HCT116 (cell line): ENCODE results near the gene FGD5. TPM values are rescaled to one million over a fixed set of nuclear protein-coding genes. Genes with fewer than 3 reads are reported as not detected.

Experiments
- ATAC-seq: fragments of 200-7000 bp; cut with Tn5 transposase; 2 replicates; pipeline ENCODE4 v1.9.1; 2020; ENCODE audit warnings: mild to moderate bottlenecking, moderate library complexity
- BruUV-seq: library from RNA; stranded (reverse); fragments of 400-500 nt; replicated peaks from 2 replicates; lab custom pipeline; 2021; lab: Mats Ljungman, UMichigan
- CTCF ChIA-PET: fragments of 300-600 bp; sonication (Branson Sonifier 250); formaldehyde crosslinking; loops from one replicate; lab custom pipeline; 2021; ENCODE audit warnings: antibody characterized with exemption; lab: Charles Lee
- POLR2A ChIA-PET: fragments of 300-600, 350-600 bp; sonication (Branson Sonifier 250); formaldehyde crosslinking; loops from one replicate; lab custom pipeline; 2021; ENCODE audit warnings: antibody characterized with exemption; lab: Charles Lee
- RAD21 ChIA-PET, 2 experiments: fragments of 300-600 bp; sonication (Branson Sonifier 250); formaldehyde crosslinking; loops; one replicate each; lab custom pipeline; 2023; ENCODE audit warnings: low total read pairs in 2 of 2; ENCODE audit not compliant: uncharacterized antibody in 2 of 2, unreplicated experiment in 2 of 2, low non-redundant PET in 1 of 2; lab: Charles Lee
- DNase-seq: peaks from one replicate; pipeline ENCODE4 v3.0.0-alpha.2; 2010; ENCODE audit warnings: low read depth, low spot score
- H2AFZ ChIP-seq: fragments of 200-600 bp; shearing (Covaris generic), sonication (generic); 2 replicates; pipeline ENCODE4 v1.6.1; 2017; ENCODE audit warnings: low read depth, mixed run types, mixed read lengths, antibody characterized with exemption, low read length; ENCODE audit not compliant: poor library complexity, severe bottlenecking
- H3K27ac ChIP-seq: 2 replicates; pipeline ENCODE4 v1.5.1; 2012; ENCODE audit warnings: low read depth, low read length
- H3K27me3 ChIP-seq: fragments of 200-600 bp; sonication (generic); 2 replicates; pipeline ENCODE4 v1.6.1; 2016; ENCODE audit warnings: mixed run types, low read length, mixed read lengths; ENCODE audit not compliant: insufficient read depth
- H3K36me3 ChIP-seq, 2 experiments: fragments of 200-500 bp in 1 of 2; fragments of 200-600 bp in 1 of 2; sonication (Bioruptor generic) in 1 of 2; sonication (generic) in 1 of 2; 2 replicates each; pipeline versions ENCODE4 v1.5.1 to v1.6.1; 2014 to 2016; ENCODE audit warnings: low read length in 2 of 2, inconsistent platforms in 1 of 2, mixed read lengths in 1 of 2, mixed run types in 1 of 2; ENCODE audit not compliant: insufficient read depth in 2 of 2, control insufficient read depth in 1 of 2
- H3K4me1 ChIP-seq, 2 experiments: fragments of 200-600 bp in 1 of 2; sonication (generic) in 1 of 2; 2 replicates each; pipeline versions ENCODE4 v1.5.1 to v1.6.1; 2012 to 2017; ENCODE audit warnings: low read length in 2 of 2, inconsistent platforms in 1 of 2, mild to moderate bottlenecking in 1 of 2, mixed read lengths in 1 of 2, mixed run types in 1 of 2, moderate library complexity in 1 of 2; ENCODE audit not compliant: insufficient read depth in 2 of 2, control insufficient read depth in 1 of 2
- H3K4me2 ChIP-seq: fragments of 200-600 bp; sonication (generic); 2 replicates; pipeline ENCODE4 v1.6.1; 2017; ENCODE audit warnings: mixed run types, low read length, mixed read lengths
- H3K4me3 ChIP-seq, 2 experiments: fragments of 200-600 bp in 1 of 2; sonication (generic) in 1 of 2; replicated peaks in 1 of 2; 2 replicates each; pipeline ENCODE4 v1.5.1; 2011 to 2016; ENCODE audit warnings: low read length in 2 of 2, control low read depth in 1 of 2, low read depth in 1 of 2, mild to moderate bottlenecking in 1 of 2, mixed read lengths in 1 of 2, mixed run types in 1 of 2
- H3K79me2 ChIP-seq: fragments of 200-600 bp; sonication (generic); 2 replicates; pipeline ENCODE4 v1.6.1; 2017; ENCODE audit warnings: mild to moderate bottlenecking, mixed run types, low read length, moderate library complexity, mixed read lengths; ENCODE audit not compliant: insufficient read depth
- H3K9ac ChIP-seq: fragments of 200-600 bp; sonication (generic); 2 replicates; pipeline ENCODE4 v1.6.1; 2016; ENCODE audit warnings: low read length, mixed read lengths
- H3K9me2 ChIP-seq: fragments of 200-600 bp; sonication (generic), shearing (Covaris generic); 2 replicates; pipeline ENCODE4 v1.6.1; 2017; ENCODE audit warnings: mixed run types, mild to moderate bottlenecking, moderate library complexity; ENCODE audit not compliant: insufficient read depth
- H3K9me3 ChIP-seq, 2 experiments: fragments of 200-500 bp in 1 of 2; fragments of 200-600 bp in 1 of 2; sonication (Bioruptor generic) in 1 of 2; sonication (generic) in 1 of 2; 2 replicates each; pipeline ENCODE4 v1.6.1; 2014 to 2017; ENCODE audit warnings: low read length in 2 of 2, mixed read lengths in 2 of 2, inconsistent platforms in 1 of 2, low read depth in 1 of 2, mild to moderate bottlenecking in 1 of 2, mixed run types in 1 of 2, moderate library complexity in 1 of 2; ENCODE audit not compliant: control insufficient read depth in 1 of 2, insufficient read depth in 1 of 2
- H4K20me1 ChIP-seq: fragments of 200-600 bp; sonication (generic), shearing (Covaris generic); 2 replicates; pipeline ENCODE4 v1.6.1; 2017; ENCODE audit warnings: mixed run types, mild to moderate bottlenecking, moderate library complexity; ENCODE audit not compliant: insufficient read depth
- CEBPB ChIP-seq: IDR thresholded peaks from 2 replicates; pipeline ENCODE4 v1.6.1; 2012; ENCODE audit warnings: low read depth
- ELF1 ChIP-seq: IDR thresholded peaks from 2 replicates; pipeline ENCODE4 v1.6.1; 2012; ENCODE audit warnings: low read depth, borderline replicate concordance
- EZH2 ChIP-seq: fragments of 200-600 bp; sonication (generic); IDR thresholded peaks from 2 replicates; pipeline ENCODE4 v1.6.1; 2017; ENCODE audit warnings: antibody characterized with exemption, mixed run types
- EZH2phosphoT487 ChIP-seq: fragments of 200-600 bp; IDR thresholded peaks from 2 replicates; pipeline ENCODE4 v1.6.1; 2018; ENCODE audit warnings: antibody characterized with exemption, borderline replicate concordance
- FOSL1 ChIP-seq: IDR thresholded peaks from 2 replicates; pipeline ENCODE4 v1.6.1; 2012; ENCODE audit warnings: low read depth
- POLR2A ChIP-seq: IDR thresholded peaks from 2 replicates; pipeline ENCODE4 v1.7.0; 2011; ENCODE audit warnings: borderline replicate concordance; ENCODE audit not compliant: insufficient read depth, insufficient read length; ENCODE audit errors: extremely low read depth
- POLR2AphosphoS5 ChIP-seq: IDR thresholded peaks from 2 replicates; pipeline ENCODE4 v1.6.1; 2011; ENCODE audit warnings: mild to moderate bottlenecking, low read depth, low read length, moderate library complexity
- RAD21 ChIP-seq: IDR thresholded peaks from 2 replicates; pipeline ENCODE4 v1.6.1; 2012; ENCODE audit warnings: low read depth, mild to moderate bottlenecking
- SRF ChIP-seq: IDR thresholded peaks from 2 replicates; pipeline ENCODE4 v1.6.1; 2012; ENCODE audit warnings: low read depth
- YY1 ChIP-seq: IDR thresholded peaks from 2 replicates; pipeline ENCODE4 v1.6.1; 2011; ENCODE audit warnings: low read length, low read depth, moderate library complexity, mild to moderate bottlenecking; ENCODE audit not compliant: insufficient replicate concordance; ENCODE audit errors: extremely low read depth
- ZFX ChIP-seq: fragments of 450-650 bp; IDR thresholded peaks from 2 replicates; pipeline ENCODE4 v1.6.1; 2017
- ZNF274 ChIP-seq: fragments of 200-500 bp; sonication (Bioruptor generic); IDR thresholded peaks from 2 replicates; pipeline ENCODE4 v1.6.1; 2014; ENCODE audit warnings: mild to moderate bottlenecking, low read depth, low read length, inconsistent platforms
- intact Hi-C: fragments of 100-400 bp; cut with micrococcal nuclease; formaldehyde crosslinking; loops from 2 replicates; pipeline ENCODE4 v1.10.0; 2022
- total RNA-seq: library from RNA; stranded (reverse); gene quantifications from one replicate; pipeline ENCODE4 v1.2.1, GENCODE V29; 2021; ENCODE audit not compliant: unreplicated experiment
- TF ChIP-seq, protein P1 (sequence below): IDR thresholded peaks from 2 replicates; pipeline ENCODE4 v1.6.1; 2012
- TF ChIP-seq, protein P2 (sequence below): IDR thresholded peaks from 2 replicates; pipeline ENCODE4 v1.6.1; 2011; ENCODE audit warnings: mild to moderate bottlenecking, low read length, moderate library complexity; ENCODE audit not compliant: insufficient replicate concordance; ENCODE audit errors: extremely low read depth

The FGD5 gene
- total RNA-seq, 1 experiment from 2014 or later: 0.22 TPM

DNA sequence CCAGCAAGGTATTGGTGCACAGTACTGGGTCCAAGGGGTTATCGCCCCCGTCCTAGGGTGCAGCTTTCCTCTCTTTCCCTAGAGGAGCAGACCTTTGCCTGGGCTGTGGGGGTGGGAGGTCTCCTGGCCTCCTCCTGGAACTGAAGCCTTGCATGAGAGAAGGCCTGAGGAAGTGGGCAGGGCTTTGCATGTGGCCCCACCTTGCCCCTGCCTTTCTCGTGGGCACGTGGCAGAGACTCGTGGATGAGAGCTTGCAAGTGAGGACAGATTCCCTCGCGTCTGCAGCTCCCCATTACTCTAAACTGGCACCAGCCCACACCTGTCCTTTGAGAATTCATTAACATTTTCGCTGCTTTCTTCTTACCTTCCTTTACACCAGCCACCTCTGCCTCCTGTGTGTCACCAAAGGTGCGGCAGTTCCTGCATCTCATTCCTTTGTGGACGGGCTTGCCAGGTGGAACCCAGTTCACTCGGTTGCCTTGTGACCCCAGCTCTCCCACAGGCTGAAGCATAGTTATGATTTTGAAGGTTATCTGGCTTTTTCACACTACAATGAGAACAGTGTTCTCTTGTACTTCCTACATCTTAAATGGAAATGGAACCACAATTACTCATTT lies 87.7 kb downstream of the FGD5 start (continued):
- no peak for TF ChIP-seq EZH2phosphoT487
- TF ChIP-seq CEBPB: no peak
- no peak for TF ChIP-seq SRF
- no peak for TF ChIP-seq FOSL1
- TF ChIP-seq YY1: no peak
- no peak for TF ChIP-seq ZFX
- no peak for TF ChIP-seq POLR2AphosphoS5
- no peak for TF ChIP-seq POLR2A
- no peak for TF ChIP-seq RAD21
- no peak for TF ChIP-seq EZH2
- TF ChIP-seq ELF1: no peak
- no peak for TF ChIP-seq ZNF274

GRCh38 chr3:14907043-14907966 lies 88.5 kb downstream of the FGD5 start:
- no peak for ATAC-seq
- no peak for DNase-seq
- Histone ChIP-seq H3K4me3 (no peak overlapping the region), H3K27ac (no peak overlapping the region), H2AFZ (no peak overlapping the region), H3K9me3 (peaks cover 3 to 13% of the 10 kb centered on the region in 2 experiments; a peak in 1 of 4 replicates), H3K79me2 (no peaks in the 10 kb centered on the region), H3K27me3 (no peaks in the 10 kb centered on the region), H3K36me3 (no peaks in the 10 kb centered on the region), H3K9ac (no peak overlapping the region), H3K4me1 (no peaks in the 10 kb centered on the region), H4K20me1 (no peaks in the 10 kb centered on the region), H3K9me2 (no peaks in the 10 kb centered on the region), H3K4me2 (no peak overlapping the region)
- no TSS peak for BruUV-seq
- ChIA-PET RAD21 (no interaction called here), CTCF (no interaction called here), POLR2A (no interaction called here)
- intact Hi-C loops: no loop called here
- TF ChIP-seq, protein P1, sequence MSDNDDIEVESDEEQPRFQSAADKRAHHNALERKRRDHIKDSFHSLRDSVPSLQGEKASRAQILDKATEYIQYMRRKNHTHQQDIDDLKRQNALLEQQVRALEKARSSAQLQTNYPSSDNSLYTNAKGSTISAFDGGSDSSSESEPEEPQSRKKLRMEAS: no peak
- TF ChIP-seq, protein P2, sequence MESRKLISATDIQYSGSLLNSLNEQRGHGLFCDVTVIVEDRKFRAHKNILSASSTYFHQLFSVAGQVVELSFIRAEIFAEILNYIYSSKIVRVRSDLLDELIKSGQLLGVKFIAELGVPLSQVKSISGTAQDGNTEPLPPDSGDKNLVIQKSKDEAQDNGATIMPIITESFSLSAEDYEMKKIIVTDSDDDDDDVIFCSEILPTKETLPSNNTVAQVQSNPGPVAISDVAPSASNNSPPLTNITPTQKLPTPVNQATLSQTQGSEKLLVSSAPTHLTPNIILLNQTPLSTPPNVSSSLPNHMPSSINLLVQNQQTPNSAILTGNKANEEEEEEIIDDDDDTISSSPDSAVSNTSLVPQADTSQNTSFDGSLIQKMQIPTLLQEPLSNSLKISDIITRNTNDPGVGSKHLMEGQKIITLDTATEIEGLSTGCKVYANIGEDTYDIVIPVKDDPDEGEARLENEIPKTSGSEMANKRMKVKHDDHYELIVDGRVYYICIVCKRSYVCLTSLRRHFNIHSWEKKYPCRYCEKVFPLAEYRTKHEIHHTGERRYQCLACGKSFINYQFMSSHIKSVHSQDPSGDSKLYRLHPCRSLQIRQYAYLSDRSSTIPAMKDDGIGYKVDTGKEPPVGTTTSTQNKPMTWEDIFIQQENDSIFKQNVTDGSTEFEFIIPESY: no peak
- TF ChIP-seq FOSL1 (no peak), YY1 (no peak), ZFX (no peak), EZH2phosphoT487 (no peak), ZNF274 (no peak), RAD21 (no peak), POLR2AphosphoS5 (no peak)
